NCI-H2081 (cell line): ENCODE measurements around the gene ERBIN.
"Not testable (repeated sequence)": the region's sequence is repeated elsewhere in the genome, so short reads cannot be mapped to it uniquely, and the experiment has no call there.

Experiments used
- DNase-seq, 2 experiments: peaks; one replicate each; lab custom pipeline; 2025; lab: John Stamatoyannopoulos, UW

ERBIN gene, protein sequence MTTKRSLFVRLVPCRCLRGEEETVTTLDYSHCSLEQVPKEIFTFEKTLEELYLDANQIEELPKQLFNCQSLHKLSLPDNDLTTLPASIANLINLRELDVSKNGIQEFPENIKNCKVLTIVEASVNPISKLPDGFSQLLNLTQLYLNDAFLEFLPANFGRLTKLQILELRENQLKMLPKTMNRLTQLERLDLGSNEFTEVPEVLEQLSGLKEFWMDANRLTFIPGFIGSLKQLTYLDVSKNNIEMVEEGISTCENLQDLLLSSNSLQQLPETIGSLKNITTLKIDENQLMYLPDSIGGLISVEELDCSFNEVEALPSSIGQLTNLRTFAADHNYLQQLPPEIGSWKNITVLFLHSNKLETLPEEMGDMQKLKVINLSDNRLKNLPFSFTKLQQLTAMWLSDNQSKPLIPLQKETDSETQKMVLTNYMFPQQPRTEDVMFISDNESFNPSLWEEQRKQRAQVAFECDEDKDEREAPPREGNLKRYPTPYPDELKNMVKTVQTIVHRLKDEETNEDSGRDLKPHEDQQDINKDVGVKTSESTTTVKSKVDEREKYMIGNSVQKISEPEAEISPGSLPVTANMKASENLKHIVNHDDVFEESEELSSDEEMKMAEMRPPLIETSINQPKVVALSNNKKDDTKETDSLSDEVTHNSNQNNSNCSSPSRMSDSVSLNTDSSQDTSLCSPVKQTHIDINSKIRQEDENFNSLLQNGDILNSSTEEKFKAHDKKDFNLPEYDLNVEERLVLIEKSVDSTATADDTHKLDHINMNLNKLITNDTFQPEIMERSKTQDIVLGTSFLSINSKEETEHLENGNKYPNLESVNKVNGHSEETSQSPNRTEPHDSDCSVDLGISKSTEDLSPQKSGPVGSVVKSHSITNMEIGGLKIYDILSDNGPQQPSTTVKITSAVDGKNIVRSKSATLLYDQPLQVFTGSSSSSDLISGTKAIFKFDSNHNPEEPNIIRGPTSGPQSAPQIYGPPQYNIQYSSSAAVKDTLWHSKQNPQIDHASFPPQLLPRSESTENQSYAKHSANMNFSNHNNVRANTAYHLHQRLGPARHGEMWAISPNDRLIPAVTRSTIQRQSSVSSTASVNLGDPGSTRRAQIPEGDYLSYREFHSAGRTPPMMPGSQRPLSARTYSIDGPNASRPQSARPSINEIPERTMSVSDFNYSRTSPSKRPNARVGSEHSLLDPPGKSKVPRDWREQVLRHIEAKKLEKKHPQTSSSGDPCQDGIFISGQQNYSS (N-terminal part only)

DNA sequence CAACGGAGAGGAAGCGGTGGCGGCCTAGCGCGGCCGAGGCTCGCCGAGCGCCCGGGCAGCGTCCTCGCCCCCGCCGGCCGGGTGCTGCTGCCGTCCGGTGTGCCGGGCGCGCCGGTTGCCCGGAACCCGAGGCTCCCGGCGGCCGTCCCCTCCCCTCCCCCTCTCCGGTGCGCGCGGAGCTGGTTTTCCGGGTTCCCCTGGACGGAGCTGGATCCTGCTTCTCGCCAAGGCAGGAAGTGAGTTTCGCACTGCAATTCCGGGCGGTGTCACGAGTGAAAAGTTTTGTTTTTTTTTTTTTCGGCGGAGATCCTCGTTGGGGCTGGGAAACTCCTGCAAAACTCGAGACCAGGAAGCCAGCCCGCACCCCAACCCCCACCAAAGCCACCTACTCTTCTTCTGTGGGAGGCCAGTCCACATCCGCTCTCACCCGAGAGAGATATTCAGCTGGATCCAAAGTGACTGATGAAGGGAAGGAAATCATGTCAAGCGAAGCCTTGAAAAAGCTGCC is at the start of gene ERBIN:
Gene ERBIN (plus strand): TSS at position 300 of the 508 bp plus-strand sequence. CDS start 66,144 bp downstream, outside the sequence.
- peak; percentile 27 to 41 for DNase-seq

DNA sequence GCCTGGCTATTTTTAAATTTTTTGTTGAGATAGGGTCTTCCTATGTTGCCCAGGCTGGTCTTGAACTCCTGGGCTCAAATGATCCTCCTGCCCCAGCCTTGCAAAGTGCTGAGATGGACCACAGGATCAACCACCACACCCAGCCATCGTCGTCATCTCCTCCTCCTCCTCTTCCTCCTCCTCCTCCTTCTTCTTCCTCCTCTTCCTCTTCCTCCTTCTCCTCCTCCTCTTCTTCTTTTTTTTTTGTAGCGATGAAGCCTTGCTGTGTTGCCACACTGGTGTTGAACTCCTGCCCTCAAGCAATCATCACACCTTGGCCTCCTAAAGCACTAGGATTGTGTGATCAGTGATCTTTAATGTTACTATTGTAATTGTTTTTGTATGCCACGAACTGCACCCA is 49.4 kb upstream of the ERBIN start:
- DNase-seq, result no peak

DNA sequence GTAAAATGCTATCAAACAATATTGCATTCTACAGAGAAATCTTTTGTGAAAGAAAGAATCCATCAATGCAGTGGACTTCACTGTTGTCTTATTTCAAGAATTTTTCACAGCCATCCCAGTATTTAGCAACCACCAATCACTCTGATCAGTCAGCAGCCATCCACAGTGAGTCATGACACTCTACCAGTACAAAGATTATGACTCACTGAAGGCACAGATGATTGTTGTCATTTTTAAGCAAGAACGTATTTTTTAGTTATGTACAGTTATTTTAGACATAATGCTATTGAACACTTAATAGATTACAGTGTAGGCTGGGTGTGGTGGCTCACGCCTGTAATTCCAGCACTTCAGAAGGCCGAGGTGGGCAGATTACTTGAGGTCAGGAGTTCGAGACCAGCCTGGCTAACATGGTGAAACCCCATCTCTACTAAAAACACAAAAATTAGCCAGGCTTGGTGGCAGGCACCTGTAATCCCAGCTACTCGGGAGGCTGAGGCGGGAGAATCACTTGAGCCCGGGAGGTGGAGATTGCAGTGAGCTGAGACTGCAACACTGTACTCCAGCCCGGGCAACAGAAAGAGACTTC is 46.6 kb upstream of the ERBIN start:
- DNase-seq, result not testable (repeated sequence)

DNA sequence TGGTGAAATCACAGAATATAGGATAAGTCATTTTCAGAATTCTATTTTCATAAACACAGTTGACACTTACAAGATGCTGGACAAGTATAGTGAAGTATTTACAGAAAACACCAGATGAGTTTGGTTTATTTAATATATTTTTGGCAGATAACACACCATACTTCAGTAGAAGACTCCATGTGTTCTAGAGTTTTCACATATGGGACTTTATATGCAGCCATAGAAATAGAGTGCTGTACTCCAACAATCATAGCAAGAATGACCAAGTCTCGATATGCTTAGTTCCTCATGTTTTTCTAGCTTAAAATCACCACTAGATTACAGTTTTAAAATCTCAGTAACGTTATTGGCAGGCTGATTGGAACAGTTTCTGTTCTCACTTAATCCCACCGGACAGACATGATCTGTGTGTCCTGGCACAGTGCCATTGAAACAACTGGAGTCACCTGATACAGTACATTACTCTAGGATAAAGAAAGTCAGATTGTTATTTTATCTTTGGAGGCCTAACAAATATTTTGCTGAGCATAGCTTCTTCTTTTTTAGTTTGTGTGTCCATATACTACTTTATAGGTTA is 45.8 kb upstream of the ERBIN start:
- DNase-seq, result no peak

DNA sequence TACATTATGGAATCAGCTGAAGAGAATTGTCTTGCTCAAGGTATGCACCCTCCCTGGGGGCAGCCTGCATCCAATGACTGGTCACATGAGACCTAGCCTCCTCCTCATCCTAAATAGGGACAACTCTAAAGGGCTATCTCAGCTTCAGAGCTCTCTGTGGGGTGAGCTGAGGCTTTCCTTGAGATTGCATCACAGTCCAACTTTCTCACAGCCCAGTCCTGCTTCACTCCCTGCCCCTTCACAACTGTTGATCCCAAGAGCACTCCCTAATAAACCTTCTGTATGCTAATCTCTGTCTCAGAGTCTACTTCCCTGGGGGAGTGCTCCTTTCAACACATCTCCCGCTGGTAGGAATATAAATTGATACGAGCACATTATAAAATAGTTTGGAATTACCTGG is 44.1 kb upstream of the ERBIN start:
- DNase-seq, result no peak

DNA sequence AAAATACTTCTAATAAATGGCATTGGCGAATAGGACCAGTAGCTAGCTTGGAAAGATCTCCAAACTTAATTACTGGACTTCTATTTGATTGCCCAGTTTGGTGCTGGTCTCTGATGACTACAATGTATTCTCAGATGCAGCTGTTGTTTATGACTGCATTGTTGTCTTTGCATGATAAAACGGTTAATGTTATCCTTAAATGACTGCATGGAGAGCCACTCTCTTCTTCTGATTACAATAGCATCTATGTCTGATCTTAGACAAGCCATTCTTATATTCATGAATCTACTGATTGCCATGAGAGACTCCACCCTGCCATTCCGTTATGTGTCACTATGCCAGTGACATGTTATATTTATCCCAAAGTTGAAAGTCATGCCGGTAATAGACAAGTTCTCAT is 42.9 kb upstream of the ERBIN start:
- no peak for DNase-seq

DNA sequence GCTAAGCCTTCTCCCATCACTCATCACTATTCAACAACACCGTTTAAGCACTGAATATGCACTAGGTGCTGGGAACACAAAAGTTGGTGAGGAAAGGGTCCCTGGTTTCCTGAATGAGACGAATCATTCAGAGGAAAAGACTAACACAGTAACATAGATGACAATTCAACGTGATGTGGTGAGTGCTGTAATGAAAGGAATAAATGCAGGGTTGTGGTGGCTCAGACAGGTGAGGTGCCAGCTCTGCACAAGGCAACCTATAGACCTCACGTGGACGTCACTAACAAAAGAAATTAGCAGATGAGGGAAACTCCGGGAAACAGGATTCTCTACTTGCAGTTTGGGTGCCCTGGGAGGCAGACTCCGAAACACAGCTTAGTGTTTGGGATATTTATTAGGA is 40.0 kb upstream of the ERBIN start:
- DNase-seq, result no peak

DNA sequence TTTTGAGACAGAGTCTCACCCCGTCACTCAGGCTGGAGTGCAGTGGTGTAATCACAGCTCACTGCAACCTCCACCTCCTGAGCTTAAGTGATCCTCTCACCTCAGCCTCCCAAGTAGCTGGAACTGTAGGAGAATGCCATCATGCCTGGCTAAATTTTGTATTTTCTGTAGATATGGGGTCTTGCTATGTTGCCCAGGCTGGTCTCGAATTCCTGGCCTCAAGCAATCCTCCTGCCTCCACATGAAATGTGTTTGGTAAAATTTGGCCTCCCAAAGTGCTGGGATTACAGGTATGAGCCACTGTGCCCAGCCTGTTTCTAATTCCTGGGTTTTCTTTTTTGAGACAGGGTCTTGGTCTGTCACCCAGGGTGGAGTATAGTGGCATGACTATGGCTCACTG is 34.4 kb upstream of the ERBIN start:
- DNase-seq, result not testable (repeated sequence)

DNA sequence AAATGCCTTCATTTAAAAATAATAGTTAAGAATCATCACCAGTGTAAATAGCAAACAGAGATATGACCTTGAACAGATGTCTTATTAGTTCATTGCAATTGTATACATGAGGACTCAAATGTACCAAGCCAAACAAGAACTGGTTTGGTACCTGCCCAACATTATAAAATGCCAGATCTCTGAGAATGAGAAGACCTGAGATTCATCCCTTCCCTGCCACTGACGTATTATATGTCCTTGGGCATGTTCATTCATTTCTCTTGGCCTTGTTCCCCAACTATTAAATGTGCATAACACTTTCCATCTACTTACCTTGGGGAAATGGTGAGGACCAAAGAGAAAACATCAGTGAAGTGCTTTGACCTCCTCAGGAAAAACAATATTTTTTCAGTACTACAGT is 33.6 kb upstream of the ERBIN start:
- DNase-seq, result no peak

DNA sequence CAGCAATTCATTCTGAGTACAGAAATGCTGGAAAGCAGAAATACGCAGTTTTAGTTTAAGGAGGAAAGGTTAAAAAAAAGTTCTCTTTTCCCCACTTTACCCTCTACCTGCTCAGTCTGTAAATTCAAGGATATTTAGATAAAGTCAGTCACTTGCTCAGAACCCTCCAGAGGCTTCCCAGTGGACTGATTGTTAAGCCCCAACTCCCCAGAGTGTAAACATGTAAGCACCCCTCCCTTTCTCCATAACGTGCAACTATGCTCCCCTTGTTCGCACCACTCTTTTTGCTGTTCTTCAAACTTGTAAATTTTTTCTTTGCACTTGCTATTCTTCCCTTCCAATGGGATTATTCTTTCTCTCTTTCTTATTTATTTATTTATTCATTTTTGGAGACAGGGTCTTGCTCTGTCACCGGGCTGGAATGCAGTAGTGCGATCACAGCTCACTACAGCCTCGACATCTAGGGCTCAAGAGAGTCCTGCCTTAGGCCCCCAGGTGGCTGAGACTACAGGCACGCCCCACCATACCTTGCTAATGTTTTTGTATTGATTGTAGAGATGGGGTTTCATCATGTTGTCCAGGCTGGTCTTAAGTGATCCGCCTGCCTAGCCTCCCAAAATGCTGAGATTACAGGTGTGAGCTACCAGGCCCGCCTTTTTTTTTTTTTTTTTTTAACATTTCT is 32.5 kb upstream of the ERBIN start:
- DNase-seq, result no peak

DNA sequence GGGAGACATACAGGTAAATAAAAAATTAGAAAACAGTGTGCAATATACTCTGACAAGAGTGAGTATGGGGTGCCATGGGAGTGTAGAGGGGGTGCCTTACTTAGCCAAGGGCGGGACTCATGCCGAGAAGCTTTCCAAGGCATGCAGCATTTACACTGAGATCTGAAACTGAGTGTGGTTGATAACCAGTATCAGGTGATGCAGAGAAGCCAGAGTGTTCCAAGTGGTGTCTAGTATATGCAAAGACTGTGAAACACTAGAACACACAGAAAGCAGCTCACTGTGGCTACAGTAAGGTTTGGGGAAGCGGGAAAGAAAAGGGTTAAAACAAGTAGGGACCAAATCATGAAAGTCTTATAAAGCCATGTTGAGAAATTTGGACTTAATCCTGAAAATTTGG is 30.5 kb upstream of the ERBIN start:
- no peak for DNase-seq

DNA sequence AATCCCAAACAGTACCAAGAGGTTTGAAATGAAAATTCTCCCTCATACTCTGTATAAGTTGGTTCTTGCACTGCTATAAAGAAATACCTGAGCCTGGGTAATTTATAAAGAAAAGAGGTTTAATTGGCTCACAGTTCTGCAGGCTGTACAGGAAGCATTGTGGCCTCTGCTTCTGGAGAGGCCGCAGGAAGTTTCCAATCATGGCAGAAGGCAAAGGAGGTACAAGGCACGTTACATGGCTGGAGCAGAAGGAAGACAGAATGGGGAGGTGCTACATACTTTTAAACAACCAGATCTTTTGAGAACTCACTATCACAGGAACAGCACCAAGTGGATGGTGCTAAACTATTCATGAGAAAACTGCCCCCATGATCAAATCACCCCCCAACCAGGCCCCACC is 25.6 kb upstream of the ERBIN start:
- DNase-seq, result no peak

DNA sequence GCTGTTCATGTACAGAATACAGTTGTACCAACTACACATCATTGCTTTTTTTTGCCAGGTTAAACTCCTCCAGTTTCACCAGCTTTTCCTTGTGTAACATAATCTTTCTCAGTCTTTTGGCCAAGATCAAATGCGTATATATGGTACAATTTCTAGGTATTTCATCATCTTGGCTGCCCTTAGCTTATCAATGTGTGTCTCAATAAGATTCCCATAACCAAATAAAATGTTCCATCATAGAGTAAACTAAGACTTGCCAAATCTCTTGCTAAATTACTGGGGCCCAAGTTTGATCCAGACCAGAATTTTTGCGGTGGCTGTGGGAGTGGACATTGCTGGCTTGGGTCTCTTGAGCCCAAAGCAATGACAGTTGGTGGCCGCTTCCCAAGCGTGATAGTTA is 24.3 kb upstream of the ERBIN start:
- no peak for DNase-seq

DNA sequence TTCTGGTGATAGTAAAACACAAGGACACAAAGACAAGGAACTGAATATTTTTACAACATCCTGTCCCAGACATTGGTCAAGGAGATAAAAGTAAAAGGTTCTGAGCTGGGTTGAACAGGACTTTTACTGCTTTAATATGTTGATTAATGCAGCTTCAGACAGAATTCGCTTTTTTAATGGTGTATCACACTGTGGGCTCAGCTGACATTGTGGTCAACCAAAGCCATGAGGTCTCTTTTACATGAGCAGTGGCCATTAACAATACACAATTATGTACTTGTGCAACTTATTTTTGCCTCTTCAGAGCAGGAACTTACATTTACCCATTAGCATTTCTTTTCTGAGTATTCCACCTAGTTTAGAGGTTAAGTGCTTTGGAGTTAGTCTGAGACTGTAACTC is 22.8 kb upstream of the ERBIN start:
- no peak for DNase-seq

DNA sequence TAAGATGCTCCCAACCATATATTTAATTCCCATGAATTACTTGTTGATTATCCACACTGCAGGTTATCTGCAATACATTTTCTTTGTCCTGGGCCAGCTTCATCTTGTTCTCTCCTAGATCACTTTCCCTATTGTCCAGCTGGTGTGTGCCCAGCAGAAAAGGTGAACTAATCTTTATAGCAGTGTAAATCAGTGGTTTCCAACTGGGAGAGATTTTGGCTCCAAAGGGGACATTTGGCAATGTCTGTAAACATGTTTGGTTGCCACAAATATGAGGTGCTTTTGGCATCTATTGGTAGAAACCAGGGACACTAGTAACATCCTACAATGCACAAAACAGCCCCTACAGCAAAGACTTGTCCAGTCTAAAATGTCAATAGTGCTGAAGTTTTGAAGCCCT is 20.1 kb upstream of the ERBIN start:
- DNase-seq, result no peak

DNA sequence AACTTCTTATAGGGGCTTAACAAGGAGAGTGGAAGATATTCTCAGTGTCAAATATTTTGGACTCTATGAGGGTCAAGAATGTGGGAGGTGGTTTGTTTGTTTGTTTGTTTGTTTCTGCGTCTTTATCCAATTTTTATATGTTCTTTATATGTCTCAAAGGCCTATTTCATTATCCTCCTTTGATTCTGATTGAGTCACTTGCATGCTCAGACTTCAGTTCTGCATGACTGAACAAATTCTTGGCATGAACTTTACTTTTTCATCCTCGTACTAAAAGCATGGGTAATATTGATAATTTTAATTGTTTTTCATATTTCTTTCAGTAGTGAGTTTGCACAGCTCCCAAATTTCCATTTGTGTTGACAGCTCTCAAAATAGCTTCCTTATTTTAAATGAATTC is 19.2 kb upstream of the ERBIN start:
- no peak for DNase-seq

DNA sequence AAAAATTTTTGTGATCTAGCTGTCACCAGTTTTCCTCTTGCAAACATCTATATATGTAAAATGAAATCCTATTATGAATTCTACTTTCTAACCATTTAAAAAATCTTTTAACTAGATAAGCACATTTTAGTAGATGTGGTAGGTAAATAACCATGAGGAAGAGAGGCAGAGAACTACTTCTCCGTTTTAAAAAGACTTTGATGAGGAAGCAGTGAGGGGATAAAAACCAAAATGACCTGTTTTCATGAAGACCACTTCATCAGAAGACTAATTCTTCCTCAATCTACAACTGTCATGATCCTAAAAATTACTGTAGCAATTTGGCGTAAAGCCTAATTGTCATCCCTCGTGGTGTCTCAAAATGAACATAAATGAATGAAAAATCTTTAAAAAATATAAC is 15.7 kb upstream of the ERBIN start:
- no peak for DNase-seq

DNA sequence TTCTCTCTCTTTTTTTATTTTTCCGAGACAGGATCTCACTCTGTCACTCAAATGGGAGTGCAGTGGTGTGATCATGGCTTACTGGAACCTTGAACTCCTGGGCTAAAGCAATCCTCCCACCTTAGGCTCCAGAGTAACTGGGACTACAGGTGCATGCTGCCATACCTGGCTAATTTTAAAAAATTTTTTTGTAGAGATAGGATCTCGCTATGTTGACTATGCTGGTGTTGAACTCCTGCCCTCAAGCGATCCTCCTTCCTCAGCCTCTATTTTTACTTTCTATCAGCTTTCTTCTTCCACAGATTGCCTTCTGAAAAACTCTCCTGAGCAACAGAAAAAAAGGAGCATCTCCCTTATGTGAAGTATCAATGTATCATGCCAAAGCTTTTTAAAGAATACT is 14.1 kb upstream of the ERBIN start:
- DNase-seq, result no peak

DNA sequence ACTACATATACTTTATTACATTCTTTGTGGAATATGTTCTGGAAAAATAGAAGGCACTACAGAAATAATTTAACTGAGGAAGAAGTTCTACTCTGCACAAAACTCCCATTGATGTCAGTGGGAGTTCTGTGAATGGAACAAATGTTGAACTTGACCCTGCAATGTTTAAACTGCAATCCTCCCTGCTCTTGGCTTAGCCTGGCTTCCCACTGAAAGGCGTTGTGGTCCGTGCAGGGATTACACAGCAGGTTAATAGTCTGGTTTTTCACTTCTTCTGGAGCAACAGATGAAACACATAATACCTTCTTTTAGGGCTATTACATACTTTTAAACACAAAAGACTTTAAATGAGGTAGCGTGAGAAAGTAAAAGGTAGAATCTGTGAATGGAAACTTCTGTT is 12.9 kb upstream of the ERBIN start:
- no peak for DNase-seq

DNA sequence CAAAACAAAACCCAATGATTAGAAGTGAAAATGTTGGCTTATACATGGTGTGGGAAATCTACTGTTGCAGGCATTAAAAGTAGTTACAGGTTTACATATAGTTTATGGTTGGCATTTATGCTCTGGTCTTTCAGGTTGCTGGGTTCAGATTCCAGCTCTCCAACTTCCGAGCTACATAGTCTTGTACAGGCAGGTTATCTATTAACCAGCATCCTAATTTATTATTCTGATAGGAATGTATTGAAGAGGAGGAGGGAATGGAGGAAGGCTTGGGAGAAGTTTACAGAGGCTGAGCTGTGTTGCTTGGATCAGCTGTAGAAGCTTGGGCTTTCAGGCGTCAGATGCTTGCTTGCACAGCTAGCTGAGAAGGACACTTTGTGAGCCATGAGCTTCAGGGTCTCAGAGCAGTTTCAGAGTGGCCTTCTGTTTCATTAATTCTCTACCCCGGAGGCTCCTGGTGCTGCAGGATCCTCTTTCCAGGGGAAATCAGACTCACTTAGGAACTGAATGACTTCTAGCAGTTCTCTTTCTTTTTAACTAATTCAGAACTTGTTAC is 11.7 kb upstream of the ERBIN start:
- no peak for DNase-seq

DNA sequence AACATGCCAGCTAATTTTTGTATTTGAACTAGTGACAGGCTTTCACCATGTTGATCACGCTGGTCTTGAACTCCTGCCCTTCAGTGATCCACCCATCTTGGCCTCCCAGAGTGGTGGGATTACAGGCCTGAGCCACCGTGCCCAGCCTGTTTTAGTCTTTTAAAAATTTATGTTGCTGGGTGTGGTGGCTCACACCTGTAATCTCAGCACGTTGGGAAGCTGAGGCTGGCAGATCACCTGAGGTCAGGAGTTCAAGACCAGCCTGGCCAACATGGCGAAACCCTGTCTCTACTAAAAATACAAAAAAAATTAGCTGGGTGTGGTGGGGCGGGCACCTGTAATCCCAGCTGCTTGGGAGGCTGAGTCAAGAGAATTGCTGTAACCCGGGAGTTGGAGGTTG is 10.7 kb upstream of the ERBIN start:
- not testable (repeated sequence) for DNase-seq
